GM19023 (cell line): ENCODE measurements around the gene PER2.

Experiments
- ATAC-seq: cut with Tn5 transposase; IDR thresholded peaks from one replicate; pipeline ENCODE4 v1.9.1; 2021; ENCODE audit warnings: mild to moderate bottlenecking, moderate library complexity; ENCODE audit not compliant: unreplicated experiment

PER2 gene

GRCh38 chr2:238251986-238252385 is 36.4 kb downstream of the PER2 start:
- ATAC-seq, result no peak

GRCh38 chr2:238251331-238251730 is 37.1 kb downstream of the PER2 start:
- no peak for ATAC-seq

- no peak for ATAC-seq
Observed at GRCh38 chr2:238250896-238251295, 37.5 kb downstream of the PER2 start.

GRCh38 chr2:238247841-238248453 is 40.5 kb downstream of the PER2 start:
- no peak for ATAC-seq

- ATAC-seq, result no peak
Observed at GRCh38 chr2:238247002-238247822, 41.2 kb downstream of the PER2 start.

GRCh38 chr2:238244151-238244550 is 44.3 kb downstream of the PER2 start:
- ATAC-seq, result no peak

- no peak for ATAC-seq
Observed at GRCh38 chr2:238243496-238244076, 44.8 kb downstream of the PER2 start.

- ATAC-seq, result no peak
Observed at GRCh38 chr2:238242731-238243495, 45.5 kb downstream of the PER2 start.

- ATAC-seq, result no peak
Observed at GRCh38 chr2:238241970-238242369, 46.4 kb downstream of the PER2 start.

- no peak for ATAC-seq
Observed at GRCh38 chr2:238240757-238241711, 47.4 kb downstream of the PER2 start.

GRCh38 chr2:238239863-238240756 is 48.3 kb downstream of the PER2 start, which contains the start of gene HES6:
Gene HES6 (minus strand): TSS chr2:238240038. CDS start chr2:238239905, 133 bp downstream.
- peak; percentile 82 for ATAC-seq

- peak; percentile 11 for ATAC-seq
Observed at GRCh38 chr2:238239543-238239862, 48.9 kb downstream of the PER2 start.

- peak; percentile 3 for ATAC-seq
Observed at GRCh38 chr2:238238766-238239542, 49.5 kb downstream of the PER2 start.

GRCh38 chr2:238238311-238238765 is 50.1 kb downstream of the PER2 start:
- ATAC-seq, result no peak

GRCh38 chr2:238237431-238238135 is 50.8 kb downstream of the PER2 start:
- ATAC-seq, result no peak

- ATAC-seq, result no peak
Observed at GRCh38 chr2:238236571-238236970, 51.8 kb downstream of the PER2 start.

GRCh38 chr2:238235856-238236255 is 52.6 kb downstream of the PER2 start:
- no peak for ATAC-seq

GRCh38 chr2:238235331-238235732 is 53.1 kb downstream of the PER2 start:
- no peak for ATAC-seq
